HCT116 (cell line): ENCODE measurements around the gene KLHL5.

Experiments used
- CEBPB ChIP-seq: IDR thresholded peaks from 2 replicates; pipeline ENCODE4 v1.6.1; 2012; ENCODE audit warnings: low read depth
- EZH2 ChIP-seq: fragments of 200-600 bp; sonication (generic); IDR thresholded peaks from 2 replicates; pipeline ENCODE4 v1.6.1; 2017; ENCODE audit warnings: antibody characterized with exemption, mixed run types
- EZH2phosphoT487 ChIP-seq: fragments of 200-600 bp; IDR thresholded peaks from 2 replicates; pipeline ENCODE4 v1.6.1; 2018; ENCODE audit warnings: antibody characterized with exemption, borderline replicate concordance
- JUND ChIP-seq: IDR thresholded peaks from 2 replicates; pipeline ENCODE4 v1.6.1; 2012
- POLR2A ChIP-seq: IDR thresholded peaks from 2 replicates; pipeline ENCODE4 v1.7.0; 2011; ENCODE audit warnings: borderline replicate concordance; ENCODE audit not compliant: insufficient read depth, insufficient read length; ENCODE audit errors: extremely low read depth
- RAD21 ChIP-seq: IDR thresholded peaks from 2 replicates; pipeline ENCODE4 v1.6.1; 2012; ENCODE audit warnings: low read depth, mild to moderate bottlenecking
- SP1 ChIP-seq: IDR thresholded peaks from 2 replicates; pipeline ENCODE4 v1.6.1; 2012; ENCODE audit warnings: low read depth
- SRF ChIP-seq: IDR thresholded peaks from 2 replicates; pipeline ENCODE4 v1.6.1; 2012; ENCODE audit warnings: low read depth
- YY1 ChIP-seq: IDR thresholded peaks from 2 replicates; pipeline ENCODE4 v1.6.1; 2011; ENCODE audit warnings: low read length, low read depth, moderate library complexity, mild to moderate bottlenecking; ENCODE audit not compliant: insufficient replicate concordance; ENCODE audit errors: extremely low read depth
- ZNF274 ChIP-seq: fragments of 200-500 bp; sonication (Bioruptor generic); IDR thresholded peaks from 2 replicates; pipeline ENCODE4 v1.6.1; 2014; ENCODE audit warnings: mild to moderate bottlenecking, low read depth, low read length, inconsistent platforms
- TF ChIP-seq, protein P1 (sequence below): IDR thresholded peaks from 2 replicates; pipeline ENCODE4 v1.6.1; 2012; ENCODE audit warnings: low read depth
- TF ChIP-seq, protein P2 (sequence below), 3 experiments: fragments of 200-600 bp in 1 of 3; sonication (generic) in 1 of 3; IDR thresholded peaks in 2 of 3; conservative IDR thresholded peaks in 1 of 3; 2 replicates each; pipeline ENCODE4 v1.5.1; 2012 to 2017; ENCODE audit warnings: low read depth in 2 of 3, low read length in 2 of 3, antibody characterized with exemption in 1 of 3, borderline replicate concordance in 1 of 3, control low read depth in 1 of 3, mild to moderate bottlenecking in 1 of 3, mixed read lengths in 1 of 3, mixed run types in 1 of 3, moderate library complexity in 1 of 3; ENCODE audit not compliant: insufficient read depth in 1 of 3
- TF ChIP-seq, protein P3 (sequence below): IDR thresholded peaks from 2 replicates; pipeline ENCODE4 v1.6.1; 2012

DNA sequence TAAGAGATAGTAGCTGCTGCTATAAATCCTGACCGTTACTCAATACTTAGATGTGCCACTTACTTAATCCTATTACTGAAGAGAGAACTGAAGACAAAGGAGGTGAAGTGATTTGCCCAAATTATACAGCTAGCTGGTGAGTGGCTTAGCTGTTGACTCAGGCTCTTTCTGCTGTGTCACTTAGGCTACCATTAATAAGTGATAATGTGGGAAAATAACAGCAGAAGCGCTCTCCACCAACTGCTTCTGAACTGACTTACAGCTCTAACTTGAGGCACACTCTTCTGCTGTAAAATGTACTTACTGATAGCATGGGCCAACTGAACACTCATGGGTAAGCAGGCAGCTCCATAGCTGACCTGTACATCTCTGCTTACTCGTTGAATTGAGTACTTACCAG is 7.5 kb upstream of the KLHL5 start:
- TF ChIP-seq ZNF274 = no peak
- TF ChIP-seq EZH2 = no peak
- TF ChIP-seq, protein P1, sequence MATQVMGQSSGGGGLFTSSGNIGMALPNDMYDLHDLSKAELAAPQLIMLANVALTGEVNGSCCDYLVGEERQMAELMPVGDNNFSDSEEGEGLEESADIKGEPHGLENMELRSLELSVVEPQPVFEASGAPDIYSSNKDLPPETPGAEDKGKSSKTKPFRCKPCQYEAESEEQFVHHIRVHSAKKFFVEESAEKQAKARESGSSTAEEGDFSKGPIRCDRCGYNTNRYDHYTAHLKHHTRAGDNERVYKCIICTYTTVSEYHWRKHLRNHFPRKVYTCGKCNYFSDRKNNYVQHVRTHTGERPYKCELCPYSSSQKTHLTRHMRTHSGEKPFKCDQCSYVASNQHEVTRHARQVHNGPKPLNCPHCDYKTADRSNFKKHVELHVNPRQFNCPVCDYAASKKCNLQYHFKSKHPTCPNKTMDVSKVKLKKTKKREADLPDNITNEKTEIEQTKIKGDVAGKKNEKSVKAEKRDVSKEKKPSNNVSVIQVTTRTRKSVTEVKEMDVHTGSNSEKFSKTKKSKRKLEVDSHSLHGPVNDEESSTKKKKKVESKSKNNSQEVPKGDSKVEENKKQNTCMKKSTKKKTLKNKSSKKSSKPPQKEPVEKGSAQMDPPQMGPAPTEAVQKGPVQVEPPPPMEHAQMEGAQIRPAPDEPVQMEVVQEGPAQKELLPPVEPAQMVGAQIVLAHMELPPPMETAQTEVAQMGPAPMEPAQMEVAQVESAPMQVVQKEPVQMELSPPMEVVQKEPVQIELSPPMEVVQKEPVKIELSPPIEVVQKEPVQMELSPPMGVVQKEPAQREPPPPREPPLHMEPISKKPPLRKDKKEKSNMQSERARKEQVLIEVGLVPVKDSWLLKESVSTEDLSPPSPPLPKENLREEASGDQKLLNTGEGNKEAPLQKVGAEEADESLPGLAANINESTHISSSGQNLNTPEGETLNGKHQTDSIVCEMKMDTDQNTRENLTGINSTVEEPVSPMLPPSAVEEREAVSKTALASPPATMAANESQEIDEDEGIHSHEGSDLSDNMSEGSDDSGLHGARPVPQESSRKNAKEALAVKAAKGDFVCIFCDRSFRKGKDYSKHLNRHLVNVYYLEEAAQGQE = no peak
- TF ChIP-seq, protein P2, sequence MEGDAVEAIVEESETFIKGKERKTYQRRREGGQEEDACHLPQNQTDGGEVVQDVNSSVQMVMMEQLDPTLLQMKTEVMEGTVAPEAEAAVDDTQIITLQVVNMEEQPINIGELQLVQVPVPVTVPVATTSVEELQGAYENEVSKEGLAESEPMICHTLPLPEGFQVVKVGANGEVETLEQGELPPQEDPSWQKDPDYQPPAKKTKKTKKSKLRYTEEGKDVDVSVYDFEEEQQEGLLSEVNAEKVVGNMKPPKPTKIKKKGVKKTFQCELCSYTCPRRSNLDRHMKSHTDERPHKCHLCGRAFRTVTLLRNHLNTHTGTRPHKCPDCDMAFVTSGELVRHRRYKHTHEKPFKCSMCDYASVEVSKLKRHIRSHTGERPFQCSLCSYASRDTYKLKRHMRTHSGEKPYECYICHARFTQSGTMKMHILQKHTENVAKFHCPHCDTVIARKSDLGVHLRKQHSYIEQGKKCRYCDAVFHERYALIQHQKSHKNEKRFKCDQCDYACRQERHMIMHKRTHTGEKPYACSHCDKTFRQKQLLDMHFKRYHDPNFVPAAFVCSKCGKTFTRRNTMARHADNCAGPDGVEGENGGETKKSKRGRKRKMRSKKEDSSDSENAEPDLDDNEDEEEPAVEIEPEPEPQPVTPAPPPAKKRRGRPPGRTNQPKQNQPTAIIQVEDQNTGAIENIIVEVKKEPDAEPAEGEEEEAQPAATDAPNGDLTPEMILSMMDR (IDR thresholded peaks at IDR 0.05 in 2 of 3, conservative IDR thresholded peaks at IDR 0.05 in 1 of 3; ENCODE audit: borderline replicate concordance in 1 of 3, insufficient read depth in 1 of 3, low read depth in 2 of 3, low read length in 2 of 3) = no peak
- no peak for TF ChIP-seq SP1
- TF ChIP-seq, protein P3, sequence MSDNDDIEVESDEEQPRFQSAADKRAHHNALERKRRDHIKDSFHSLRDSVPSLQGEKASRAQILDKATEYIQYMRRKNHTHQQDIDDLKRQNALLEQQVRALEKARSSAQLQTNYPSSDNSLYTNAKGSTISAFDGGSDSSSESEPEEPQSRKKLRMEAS = no peak
- TF ChIP-seq POLR2A = no peak
- no peak for TF ChIP-seq RAD21
- no peak for TF ChIP-seq YY1
- no peak for TF ChIP-seq JUND
- TF ChIP-seq SRF = no peak
- TF ChIP-seq EZH2phosphoT487 = no peak
- TF ChIP-seq CEBPB = no peak
